ENCODE data around the gene DYNC1I1. TPM values are rescaled to one million over a fixed set of nuclear protein-coding genes. Genes with fewer than 3 reads are reported as not detected.

The DYNC1I1 gene
- total RNA-seq, 1 experiment from 2014 or later, result 3.6 TPM

GRCh38 chr7:95749044-95749443 lies 23.3 kb upstream of the DYNC1I1 start:
- TF ChIP-seq CTCF (conservative IDR thresholded peaks at IDR 0.05; ENCODE audit: low read depth, low read length) (no peak), EZH2 (IDR thresholded peaks at IDR 0.05; ENCODE audit: borderline replicate concordance, low read depth, low read length, poor library complexity, severe bottlenecking) (no peak)
- Histone ChIP-seq H3K4me1 (ENCODE audit: insufficient read depth, low read length, poor library complexity, severe bottlenecking) (no peaks in the 10 kb centered on the region), H3K9me3 (ENCODE audit: low read depth, low read length, poor library complexity, severe bottlenecking) (no peaks in the 10 kb centered on the region), H3K4me3 (ENCODE audit: low read depth, low read length, poor library complexity, severe bottlenecking) (no peak overlapping the region), H3K27me3 (replicated peaks; ENCODE audit: insufficient read depth, low read depth, low read length, poor library complexity) (peaks cover 4% of the 10 kb centered on the region), H3K27ac (ENCODE audit: low read depth, low read length, poor library complexity, severe bottlenecking) (no peak overlapping the region), H3K36me3 (ENCODE audit: insufficient read depth, low read length, poor library complexity, severe bottlenecking) (no peaks in the 10 kb centered on the region)
- no TSS peak for BruUV-seq (replicated peaks)
- intact Hi-C loops (cut with micrococcal nuclease; ENCODE audit: unreplicated experiment), result no loop called here
- POLR2A ChIA-PET (ENCODE audit: low non-redundant PET), result no interaction called here
- CTCF ChIA-PET, result no interaction called here
- no peak for DNase-seq (ENCODE audit: low spot score)

- no peak for TF ChIP-seq EZH2 (IDR thresholded peaks at IDR 0.05; ENCODE audit: borderline replicate concordance, low read depth, low read length, poor library complexity, severe bottlenecking)
- H3K4me1 ChIP-seq (ENCODE audit: insufficient read depth, low read length, poor library complexity, severe bottlenecking), result no peaks in the 10 kb centered on the region
- POLR2A ChIA-PET (ENCODE audit: low non-redundant PET), result no interaction called here
- no peak for DNase-seq (ENCODE audit: low spot score)
- H3K4me3 ChIP-seq (ENCODE audit: low read depth, low read length, poor library complexity, severe bottlenecking), result no peak overlapping the region
- no peaks in the 10 kb centered on the region for H3K9me3 ChIP-seq (ENCODE audit: low read depth, low read length, poor library complexity, severe bottlenecking)
- CTCF ChIA-PET, result no interaction called here
- no TSS peak for BruUV-seq (replicated peaks)
- H3K27me3 ChIP-seq (replicated peaks; ENCODE audit: insufficient read depth, low read depth, low read length, poor library complexity), result peaks cover 4% of the 10 kb centered on the region
- no peaks in the 10 kb centered on the region for H3K36me3 ChIP-seq (ENCODE audit: insufficient read depth, low read length, poor library complexity, severe bottlenecking)
- H3K27ac ChIP-seq (ENCODE audit: low read depth, low read length, poor library complexity, severe bottlenecking), result no peak overlapping the region
- intact Hi-C loops (cut with micrococcal nuclease; ENCODE audit: unreplicated experiment), result no loop called here
Measured at GRCh38 chr7:95749515-95749914, 22.8 kb upstream of the DYNC1I1 start.

GRCh38 chr7:95753440-95753839 lies 18.9 kb upstream of the DYNC1I1 start:
- CTCF ChIA-PET, result no interaction called here

More at GRCh38 chr7:95753440-95753839, 18.9 kb upstream of the DYNC1I1 start:
- peaks cover 4% of the 10 kb centered on the region for H3K27me3 ChIP-seq (replicated peaks; ENCODE audit: insufficient read depth, low read depth, low read length, poor library complexity)
- intact Hi-C loops (cut with micrococcal nuclease; ENCODE audit: unreplicated experiment), result no loop called here
- H3K9me3 ChIP-seq (ENCODE audit: low read depth, low read length, poor library complexity, severe bottlenecking), result no peaks in the 10 kb centered on the region
- no TSS peak for BruUV-seq (replicated peaks)
- no peaks in the 10 kb centered on the region for H3K36me3 ChIP-seq (ENCODE audit: insufficient read depth, low read length, poor library complexity, severe bottlenecking)
- no peak for TF ChIP-seq CTCF (conservative IDR thresholded peaks at IDR 0.05; ENCODE audit: low read depth, low read length)
- TF ChIP-seq EZH2 (IDR thresholded peaks at IDR 0.05; ENCODE audit: borderline replicate concordance, low read depth, low read length, poor library complexity, severe bottlenecking), result no peak
- H3K4me3 ChIP-seq (ENCODE audit: low read depth, low read length, poor library complexity, severe bottlenecking), result no peak overlapping the region
- no peaks in the 10 kb centered on the region for H3K4me1 ChIP-seq (ENCODE audit: insufficient read depth, low read length, poor library complexity, severe bottlenecking)
- no peak for DNase-seq (ENCODE audit: low spot score)
- no peak overlapping the region for H3K27ac ChIP-seq (ENCODE audit: low read depth, low read length, poor library complexity, severe bottlenecking)
- POLR2A ChIA-PET (ENCODE audit: low non-redundant PET), result no interaction called here

All from A673 (cell line).